IMR-90 (cell line): ENCODE measurements around the gene AP3D1. TPM values are rescaled to one million over a fixed set of nuclear protein-coding genes. Genes with fewer than 3 reads are reported as not detected.

Experiments
- ATAC-seq: fragments of 200-7000 bp; cut with Tn5 transposase; 2 replicates; pipeline ENCODE4 v1.9.1; 2020; ENCODE audit warnings: low read depth, mild to moderate bottlenecking, moderate library complexity
- BruUV-seq: library from RNA; stranded (reverse); fragments of 400-500 nt; replicated peaks from 2 replicates; lab custom pipeline; 2021; lab: Mats Ljungman, UMichigan
- CTCF ChIA-PET: fragments of 300-600 bp; formaldehyde crosslinking; extraction: SDS; loops from one replicate; lab custom pipeline; 2021; ENCODE audit warnings: antibody characterized with exemption; lab: Yijun Ruan, JAX
- POLR2A ChIA-PET: fragments of 300-600 bp; sonication (Branson Sonifier 250); formaldehyde crosslinking; loops from one replicate; lab custom pipeline; 2022; ENCODE audit warnings: antibody characterized with exemption; ENCODE audit not compliant: unreplicated experiment; lab: Charles Lee
- DNase-seq: peaks from one replicate; pipeline ENCODE4 v3.0.0; 2013
- H2AFZ ChIP-seq: replicated peaks from 2 replicates; pipeline ENCODE3; 2013; ENCODE audit warnings: low read length, mild to moderate bottlenecking; ENCODE audit not compliant: poor library complexity
- H2AK5ac ChIP-seq: 2 replicates; pipeline ENCODE4 v1.6.1; 2013; ENCODE audit warnings: low read depth, low read length, inconsistent platforms
- H2AK9ac ChIP-seq: replicated peaks from 2 replicates; pipeline ENCODE3; 2013; ENCODE audit warnings: mild to moderate bottlenecking, low read depth, low read length, moderate library complexity; ENCODE audit not compliant: poor library complexity
- H2BK120ac ChIP-seq: 2 replicates; pipeline ENCODE4 v1.6.1; 2013; ENCODE audit warnings: low read depth, low read length, inconsistent platforms
- H2BK15ac ChIP-seq: 3 replicates; pipeline ENCODE4 v1.6.1; 2013; ENCODE audit warnings: low read depth, low read length, inconsistent platforms
- H2BK20ac ChIP-seq: 2 replicates; pipeline ENCODE4 v1.6.1; 2013; ENCODE audit warnings: low read depth, mild to moderate bottlenecking, inconsistent platforms, low read length, moderate library complexity
- H2BK5ac ChIP-seq: 2 replicates; pipeline ENCODE4 v1.6.1; 2013; ENCODE audit warnings: mild to moderate bottlenecking, low read depth, low read length, inconsistent platforms; ENCODE audit not compliant: poor library complexity, severe bottlenecking
- H3K14ac ChIP-seq: replicated peaks from 2 replicates; pipeline ENCODE4 v1.6.1; 2013; ENCODE audit warnings: low read depth, low read length, inconsistent platforms
- H3K18ac ChIP-seq: 2 replicates; pipeline ENCODE4 v1.6.1; 2013; ENCODE audit warnings: low read depth, low read length, control low read depth
- H3K23ac ChIP-seq: 2 replicates; pipeline ENCODE4 v1.6.1; 2013; ENCODE audit warnings: low read depth, low read length, inconsistent platforms
- H3K27ac ChIP-seq: 2 replicates; pipeline ENCODE4 v1.5.1; 2013; ENCODE audit warnings: mild to moderate bottlenecking, control low read depth, low read length; ENCODE audit not compliant: insufficient read depth
- H3K27me3 ChIP-seq: 2 replicates; pipeline ENCODE4 v1.6.1; 2013; ENCODE audit warnings: low read length; ENCODE audit not compliant: control insufficient read depth, insufficient read depth
- H3K36me3 ChIP-seq: 2 replicates; pipeline ENCODE4 v1.6.1; 2013; ENCODE audit warnings: low read length, mixed read lengths; ENCODE audit not compliant: control insufficient read depth, insufficient read depth
- H3K4ac ChIP-seq: 2 replicates; pipeline ENCODE4 v1.6.1; 2013; ENCODE audit warnings: low read depth, low read length, inconsistent platforms
- H3K4me1 ChIP-seq: 2 replicates; pipeline ENCODE4 v1.6.1; 2013; ENCODE audit warnings: low read length, mixed read lengths; ENCODE audit not compliant: control insufficient read depth, insufficient read depth
- H3K4me2 ChIP-seq: 2 replicates; pipeline ENCODE4 v1.6.1; 2013; ENCODE audit warnings: low read depth, mild to moderate bottlenecking, control low read depth, low read length, moderate library complexity
- H3K4me3 ChIP-seq: 2 replicates; pipeline ENCODE4 v1.5.1; 2013; ENCODE audit warnings: low read depth, mild to moderate bottlenecking, control low read depth, low read length, moderate library complexity; ENCODE audit not compliant: insufficient read depth
- H3K56ac ChIP-seq: 2 replicates; pipeline ENCODE4 v1.6.1; 2013; ENCODE audit warnings: low read length, inconsistent platforms; ENCODE audit not compliant: insufficient read depth; ENCODE audit errors: extremely low read depth
- H3K79me1 ChIP-seq, 2 experiments: 2 replicates each; pipeline ENCODE4 v1.6.1; 2013; ENCODE audit warnings: low read length in 2 of 2, inconsistent platforms in 1 of 2, low read depth in 1 of 2
- H3K9ac ChIP-seq: 2 replicates; pipeline ENCODE4 v1.6.1; 2013; ENCODE audit warnings: low read depth, low read length, control low read depth
- H3K9me1 ChIP-seq: 2 replicates; pipeline ENCODE4 v1.6.1; 2013; ENCODE audit warnings: low read length, inconsistent platforms; ENCODE audit not compliant: insufficient read depth
- H3K9me3 ChIP-seq: 2 replicates; pipeline ENCODE4 v1.6.1; 2013; ENCODE audit warnings: low read length; ENCODE audit not compliant: control insufficient read depth, insufficient read depth
- H4K20me1 ChIP-seq: 2 replicates; pipeline ENCODE4 v1.6.1; 2013; ENCODE audit warnings: low read length, inconsistent platforms; ENCODE audit not compliant: insufficient read depth
- H4K5ac ChIP-seq: 2 replicates; pipeline ENCODE4 v1.6.1; 2013; ENCODE audit warnings: mild to moderate bottlenecking, low read depth, low read length, control low read depth
- H4K8ac ChIP-seq, 2 experiments: 2 replicates each; pipeline ENCODE4 v1.6.1; 2013; ENCODE audit warnings: low read depth in 2 of 2, low read length in 2 of 2, control low read depth in 1 of 2, inconsistent platforms in 1 of 2
- H4K91ac ChIP-seq: 2 replicates; pipeline ENCODE4 v1.6.1; 2013; ENCODE audit warnings: low read depth, low read length, inconsistent platforms; ENCODE audit not compliant: insufficient read depth
- BHLHE40 ChIP-seq: fragments of 150-350 bp; IDR thresholded peaks from 2 replicates; pipeline ENCODE4 v1.6.1; 2016; ENCODE audit warnings: mild to moderate bottlenecking, low read depth, low read length
- CHD1 ChIP-seq: IDR thresholded peaks from 2 replicates; pipeline ENCODE4 v1.6.1; 2012; ENCODE audit warnings: low read depth, low read length, improper control_type of control experiment
- CTCF ChIP-seq: conservative IDR thresholded peaks from 2 replicates; pipeline ENCODE4 v1.5.1; 2012; ENCODE audit warnings: mild to moderate bottlenecking, low read depth, low read length, improper control_type of control experiment
- FOS ChIP-seq: fragments of 150-350 bp; IDR thresholded peaks from 2 replicates; pipeline ENCODE4 v1.6.1; 2016; ENCODE audit warnings: low read depth, low read length
- MAZ ChIP-seq: IDR thresholded peaks from 2 replicates; pipeline ENCODE4 v1.6.1; 2012; ENCODE audit warnings: low read depth, mild to moderate bottlenecking, low read length, improper control_type of control experiment, moderate library complexity, borderline replicate concordance
- NFE2L2 ChIP-seq: fragments of 150-350 bp; IDR thresholded peaks from 2 replicates; pipeline ENCODE4 v1.6.1; 2016; ENCODE audit warnings: low read depth, mild to moderate bottlenecking, low read length
- POLR2A ChIP-seq: IDR thresholded peaks from 2 replicates; pipeline ENCODE4 v1.6.1; 2012; ENCODE audit warnings: mild to moderate bottlenecking, low read depth, low read length
- RAD21 ChIP-seq: IDR thresholded peaks from 2 replicates; pipeline ENCODE4 v1.6.1; 2012; ENCODE audit warnings: low read length, improper control_type of control experiment
- RCOR1 ChIP-seq: IDR thresholded peaks from 2 replicates; pipeline ENCODE4 v1.6.1; 2012; ENCODE audit warnings: mild to moderate bottlenecking, low read length, improper control_type of control experiment; ENCODE audit not compliant: insufficient replicate concordance
- RFX5 ChIP-seq: IDR thresholded peaks from 2 replicates; pipeline ENCODE4 v1.8.0; 2012; ENCODE audit warnings: low read depth, mild to moderate bottlenecking, low read length, moderate library complexity
- SMC3 ChIP-seq: fragments of 150-350 bp; IDR thresholded peaks from 2 replicates; pipeline ENCODE4 v1.6.1; 2016; ENCODE audit warnings: low read depth, mild to moderate bottlenecking, antibody characterized with exemption, low read length, moderate library complexity
- WGBS, 2 experiments: methylation state at CpG; one replicate each; pipeline versions ENCODE4 v1.1.5 to v1.1.7; 2013; ENCODE audit warnings: missing lambda C conversion rate in 2 of 2; ENCODE audit not compliant: insufficient read length in 1 of 2; ENCODE audit errors: extremely low coverage in 2 of 2; 5-methylcytosine and 5-hydroxymethylcytosine counted together
- dilution Hi-C: fragments of 300-500 bp; cut with HindIII; formaldehyde crosslinking; loops from one replicate; pipeline ENCODE4 v1.14.3; 2018; ENCODE audit warnings: low sequenced_read_pairs; ENCODE audit not compliant: unreplicated experiment
- in situ Hi-C: fragments of 300-500 bp; cut with MboI; formaldehyde crosslinking; loops from 3 replicates; pipeline ENCODE4 v1.14.3; 2019; ENCODE audit warnings: low sequenced_read_pairs, inconsistent platforms, mixed read lengths
- intact Hi-C: fragments of 100-400 bp; cut with micrococcal nuclease; formaldehyde crosslinking; loops from 2 replicates; pipeline ENCODE4 v1.10.0; 2022
- polyA plus RNA-seq, 3 experiments: library from polyadenylated mRNA; depleted of rRNA; stranded (reverse); fragments of >200 nt; gene quantifications; 2 replicates each; pipeline ENCODE4 v1.2.3, GENCODE V29; 2012; ENCODE audit warnings: low replicate concordance in 1 of 3
- total RNA-seq: library from RNA; depleted of rRNA; stranded (reverse); fragments of >200 nt; gene quantifications from 2 replicates; pipeline ENCODE4 v1.2.3, GENCODE V29; 2012

The AP3D1 gene
- total and polyA plus RNA-seq, 2 of the 4 experiments (the other 2 are of a cell fraction): 75.3 to 129 TPM

- Histone ChIP-seq H2BK20ac (no peak overlapping the region), H2BK15ac (no peak overlapping the region), H3K56ac (no peak overlapping the region), H3K4me1 (no peaks in the 10 kb centered on the region), H2BK5ac (no peak overlapping the region), H4K91ac (no peak overlapping the region), H3K9me1 (no peaks in the 10 kb centered on the region), H3K4me3 (no peak overlapping the region), H3K36me3 (peaks cover 93% of the 10 kb centered on the region), H2AK9ac (no peak overlapping the region), H3K14ac (no peak overlapping the region), H3K23ac (no peak overlapping the region), H3K9ac (no peak overlapping the region), H4K20me1 (peaks cover 10% of the 10 kb centered on the region), H3K4me2 (no peak overlapping the region), H3K4ac (no peak overlapping the region), H2BK120ac (no peak overlapping the region), H3K27me3 (no peaks in the 10 kb centered on the region), H3K27ac (no peak overlapping the region), H2AFZ (no peak overlapping the region), H3K79me1 (peaks cover 4 to 19% of the 10 kb centered on the region in 2 experiments), H4K8ac (no peak overlapping the region), H2AK5ac (no peak overlapping the region), H4K5ac (no peak overlapping the region), H3K18ac (no peak overlapping the region), H3K9me3 (no peaks in the 10 kb centered on the region)
- TF ChIP-seq CHD1 (no peak), SMC3 (no peak), RFX5 (no peak), NFE2L2 (no peak), POLR2A (no peak), BHLHE40 (no peak), FOS (no peak), CTCF (no peak), MAZ (no peak), RAD21 (no peak), RCOR1 (no peak)
- in situ Hi-C loops: no loop called here
- ChIA-PET POLR2A (no interaction called here), CTCF (no interaction called here)
- DNase-seq: no peak
- intact Hi-C loops: no loop called here
- ATAC-seq: no peak
- WGBS, 2 experiments: 93% methylated on average over 18 of the region's 22 CpGs; no CpG with 5 or more reads in 1 of the 2 experiments
- dilution Hi-C loops: no loop called here
- BruUV-seq: no TSS peak
These were observed 39.9 kb downstream of the AP3D1 start for GRCh38 chr19:2111425-2111824.
